ENCODE results near the gene SPAG6. TPM values are rescaled to one million over a fixed set of nuclear protein-coding genes. Genes with fewer than 3 reads are reported as not detected.

SPAG6 gene
- total RNA-seq, 2 experiments from 2014 or later: 3.7 to 6.0 TPM

DNA sequence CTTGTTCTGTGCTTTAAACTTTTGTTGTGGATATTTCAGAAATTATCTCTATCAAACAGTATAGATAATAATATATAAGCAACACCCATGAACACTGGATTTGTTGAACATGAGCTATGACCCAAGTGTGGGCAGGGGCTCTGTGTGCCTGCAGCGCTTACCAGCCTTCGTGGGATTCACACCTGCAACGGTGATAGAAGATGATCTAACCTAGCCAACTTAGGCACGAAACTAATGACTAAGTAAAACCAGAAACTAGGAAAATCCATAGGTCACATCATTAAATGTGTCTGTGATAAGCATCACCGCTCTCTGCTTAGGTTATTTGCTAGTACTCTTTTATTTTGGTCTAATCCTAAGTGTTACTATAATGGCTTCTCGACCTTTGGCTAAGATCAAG, 18.0 kb downstream of the SPAG6 start:
- CTCF ChIA-PET: no interaction called here
- ATAC-seq (no peak), DNase-seq (no peak)

DNA sequence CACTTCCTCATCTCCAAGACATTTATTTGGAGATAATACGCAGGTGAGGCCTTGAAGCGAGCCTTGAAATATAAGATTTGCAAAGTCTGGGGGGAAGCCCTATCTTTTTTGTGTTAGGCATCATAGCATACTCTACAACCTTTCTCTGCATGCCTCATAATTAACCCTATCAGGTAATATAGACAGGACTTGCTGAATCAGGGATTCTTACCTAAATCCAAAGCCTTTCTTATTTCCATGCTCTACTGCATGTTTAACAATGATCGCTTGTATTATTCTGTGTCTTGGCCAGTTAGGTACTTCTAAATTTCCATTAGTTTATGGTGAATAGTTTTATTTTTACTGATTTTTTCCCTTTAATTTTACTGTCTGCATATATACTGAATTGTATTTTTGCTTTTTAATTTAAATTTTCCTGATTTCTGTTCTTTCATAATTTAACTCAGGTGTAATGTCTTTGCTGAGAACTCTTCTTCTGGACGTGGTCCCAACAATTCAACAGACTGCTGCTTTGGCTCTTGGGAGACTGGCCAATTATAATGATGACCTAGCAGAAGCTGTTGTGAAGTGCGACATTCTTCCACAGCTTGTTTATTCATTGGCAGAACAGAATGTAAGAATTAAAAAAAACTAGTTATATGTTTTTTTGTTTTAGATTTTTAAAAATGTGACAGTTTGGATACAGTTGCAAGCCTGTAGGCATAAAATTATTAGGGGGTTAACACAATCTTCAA, 19.3 kb downstream of the SPAG6 start:
- Mint-ChIP-seq H3K36me3 (peaks cover 11% of the 10 kb centered on the region), H3K9me3 (ENCODE audit: low read depth) (no peaks in the 10 kb centered on the region), H3K27ac (no peak overlapping the region), H3K27me3 (no peaks in the 10 kb centered on the region), H3K4me3 (no peak overlapping the region), H3K4me1 (peaks cover 33% of the 10 kb centered on the region)
- CTCF ChIA-PET: interaction anchor here (0.6 to 1.0 kb wide), 3 partner anchors 11 to 119 kb away, joined by 3 to 4 read pairs (median 4); no protein-coding TSS in a partner anchor
- ATAC-seq: no peak
- DNase-seq: no peak

More for the DNA sequence above, 18.0 kb downstream of the SPAG6 start:
- Mint-ChIP-seq H3K4me1 (peaks cover 20% of the 10 kb centered on the region), H3K27ac (no peak overlapping the region), H3K27me3 (no peaks in the 10 kb centered on the region), H3K9me3 (ENCODE audit: low read depth) (no peaks in the 10 kb centered on the region), H3K36me3 (peaks cover 2% of the 10 kb centered on the region), H3K4me3 (no peak overlapping the region)

DNA sequence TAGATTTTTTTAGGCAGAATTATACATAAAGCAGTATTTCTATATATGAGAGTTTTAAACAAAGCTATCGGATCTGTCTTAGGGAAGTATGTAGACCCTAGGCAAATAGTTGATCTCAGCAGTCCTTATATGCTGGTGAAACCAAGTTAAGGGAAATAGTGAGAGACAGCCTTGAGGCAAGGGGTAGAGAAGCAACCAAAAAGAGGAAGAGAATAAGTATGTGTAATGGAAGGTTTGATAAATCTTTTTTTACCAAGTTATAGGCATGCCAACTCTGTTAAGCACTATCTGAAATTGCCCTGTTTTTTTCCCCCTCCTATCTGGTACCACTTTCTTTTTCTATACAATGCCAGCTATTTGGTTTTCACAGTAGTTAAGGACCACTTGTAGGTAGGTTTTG, 19.9 kb downstream of the SPAG6 start:
- Mint-ChIP-seq H3K4me3 (no peak overlapping the region), H3K27me3 (no peaks in the 10 kb centered on the region), H3K27ac (no peak overlapping the region), H3K4me1 (peaks cover 38% of the 10 kb centered on the region), H3K36me3 (peaks cover 11% of the 10 kb centered on the region), H3K9me3 (ENCODE audit: low read depth) (no peaks in the 10 kb centered on the region)
- no peak for DNase-seq
- CTCF ChIA-PET: interaction anchor here (0.7 to 1.0 kb wide), 2 partner anchors 10 to 25 kb away, joined by 3 to 4 read pairs; no protein-coding TSS in a partner anchor
- ATAC-seq: no peak

DNA sequence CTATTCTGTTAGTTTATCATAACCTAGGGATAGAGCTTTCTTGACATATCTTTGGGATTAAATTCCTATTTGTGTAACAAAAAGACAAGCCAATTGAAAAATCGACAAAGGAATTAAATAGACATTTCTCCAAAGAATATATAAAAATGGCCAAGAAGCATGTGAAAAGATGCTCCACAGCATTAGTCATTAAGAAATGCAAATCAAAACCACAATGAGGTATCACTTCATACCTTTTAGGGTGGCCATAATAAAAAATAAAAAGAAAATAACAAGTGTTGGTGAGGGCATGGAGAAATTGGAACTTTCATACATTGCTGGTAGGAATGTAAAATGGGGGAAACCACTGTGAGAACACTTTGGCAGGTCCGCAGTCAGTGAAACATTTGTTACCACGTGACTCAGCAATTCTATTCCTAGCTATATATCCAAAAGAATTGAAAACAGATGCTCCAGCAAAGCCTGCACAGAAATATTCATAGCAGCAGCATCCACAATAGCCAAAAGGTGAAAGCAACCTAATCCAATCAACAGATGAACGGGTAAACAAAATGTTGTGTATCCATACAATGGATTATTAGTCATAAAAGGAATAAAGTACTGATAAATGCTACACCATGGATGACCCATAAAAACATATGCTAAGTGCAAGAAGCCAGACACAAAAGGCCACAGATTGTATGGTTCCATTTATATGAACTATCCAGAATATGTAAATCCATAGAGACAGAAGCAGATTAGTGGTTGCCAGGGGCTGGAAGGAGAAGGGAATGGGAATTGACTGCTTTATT, 20.5 kb downstream of the SPAG6 start:
- Mint-ChIP-seq H3K27me3 (no peaks in the 10 kb centered on the region), H3K4me1 (peaks cover 41% of the 10 kb centered on the region)
- CTCF ChIA-PET: interaction anchor here (1.0 kb wide), 1 partner anchor 9 kb away, joined by 3 read pairs; no protein-coding TSS in a partner anchor

DNA sequence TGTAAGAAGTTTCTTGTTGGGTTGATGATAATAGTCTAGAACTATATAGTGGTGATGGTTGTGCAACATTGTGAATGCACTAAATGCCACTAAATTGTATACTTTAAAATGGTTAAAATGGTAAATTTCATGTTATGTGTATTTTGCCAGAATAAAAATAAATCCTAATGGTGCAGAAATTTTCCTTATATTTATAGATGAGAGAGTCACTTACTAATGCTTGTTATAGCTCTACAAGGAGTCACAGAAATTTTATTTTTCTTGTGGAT, 21.1 kb downstream of the SPAG6 start:
- Mint-ChIP-seq H3K4me1 (peaks cover 42% of the 10 kb centered on the region), H3K36me3 (peaks cover 11% of the 10 kb centered on the region), H3K27me3 (no peaks in the 10 kb centered on the region), H3K4me3 (no peak overlapping the region), H3K9me3 (ENCODE audit: low read depth) (no peaks in the 10 kb centered on the region), H3K27ac (no peak overlapping the region)
- CTCF ChIA-PET: no interaction called here
- ATAC-seq: no peak
- DNase-seq: no peak

More for the DNA sequence above, 20.5 kb downstream of the SPAG6 start:
- H3K36me3 Mint-ChIP-seq: peaks cover 11% of the 10 kb centered on the region
- ATAC-seq (no peak), DNase-seq (no peak)
- no peak overlapping the region for H3K27ac Mint-ChIP-seq
- H3K9me3 Mint-ChIP-seq (ENCODE audit: low read depth): no peaks in the 10 kb centered on the region
- no peak overlapping the region for H3K4me3 Mint-ChIP-seq

DNA sequence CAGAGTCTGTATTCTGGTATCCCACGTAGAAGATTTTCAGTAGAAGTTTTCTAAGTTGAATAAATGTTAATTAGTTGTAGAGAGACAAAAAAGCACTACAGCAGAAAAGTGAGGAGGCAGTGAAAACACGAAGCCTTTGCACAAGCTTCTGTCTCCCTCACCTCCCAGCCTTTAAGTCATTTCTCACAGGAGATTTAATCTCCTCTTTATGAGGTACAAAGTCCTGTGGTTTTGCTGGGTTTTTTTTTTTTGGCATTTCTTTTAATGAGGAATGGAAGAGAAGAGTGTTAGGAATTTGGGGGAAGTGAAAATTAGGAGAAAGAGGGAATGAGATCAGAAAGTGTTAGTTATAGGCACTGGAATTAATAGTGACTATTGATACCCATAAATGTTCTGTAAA, 21.5 kb downstream of the SPAG6 start:
- Mint-ChIP-seq H3K27ac (peak overlapping the region; percentile 70), H3K36me3 (peaks cover 11% of the 10 kb centered on the region), H3K4me1 (peaks cover 42% of the 10 kb centered on the region), H3K9me3 (ENCODE audit: low read depth) (no peaks in the 10 kb centered on the region), H3K27me3 (no peaks in the 10 kb centered on the region), H3K4me3 (peak overlapping the region; percentile 38)
- DNase-seq (no peak), ATAC-seq (no peak)
- CTCF ChIA-PET: no interaction called here

DNA sequence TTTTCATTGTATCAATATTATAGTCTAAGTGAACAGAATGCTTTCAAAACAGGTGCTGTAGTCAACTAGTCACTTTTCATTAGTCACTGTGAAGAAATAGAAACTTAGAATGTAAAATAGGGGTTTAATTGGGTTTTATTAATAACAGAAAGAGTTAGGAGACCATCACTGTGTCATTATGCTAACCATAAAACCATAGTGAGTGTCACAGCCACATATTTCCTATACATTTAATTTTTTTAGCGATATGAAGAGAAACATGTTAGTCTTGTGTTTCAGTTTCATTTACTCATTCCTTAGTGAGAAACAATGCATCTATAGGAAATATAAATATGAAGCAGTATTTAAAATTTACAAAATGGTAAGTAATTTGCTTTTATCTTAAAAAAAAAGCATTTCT, 22.2 kb downstream of the SPAG6 start:
- no peaks in the 10 kb centered on the region for H3K27me3 Mint-ChIP-seq
- H3K9me3 Mint-ChIP-seq (ENCODE audit: low read depth): no peaks in the 10 kb centered on the region
- DNase-seq (no peak), ATAC-seq (peak; percentile 70)
- peak overlapping the region; percentile 82 for H3K27ac Mint-ChIP-seq
- CTCF ChIA-PET: interaction anchor here (1.0 kb wide), 1 partner anchor 374 kb away, joined by 3 read pairs; no protein-coding TSS in a partner anchor
- peaks cover 42% of the 10 kb centered on the region for H3K4me1 Mint-ChIP-seq
- peak overlapping the region; percentile 43 for H3K4me3 Mint-ChIP-seq
- H3K36me3 Mint-ChIP-seq: peaks cover 11% of the 10 kb centered on the region

DNA sequence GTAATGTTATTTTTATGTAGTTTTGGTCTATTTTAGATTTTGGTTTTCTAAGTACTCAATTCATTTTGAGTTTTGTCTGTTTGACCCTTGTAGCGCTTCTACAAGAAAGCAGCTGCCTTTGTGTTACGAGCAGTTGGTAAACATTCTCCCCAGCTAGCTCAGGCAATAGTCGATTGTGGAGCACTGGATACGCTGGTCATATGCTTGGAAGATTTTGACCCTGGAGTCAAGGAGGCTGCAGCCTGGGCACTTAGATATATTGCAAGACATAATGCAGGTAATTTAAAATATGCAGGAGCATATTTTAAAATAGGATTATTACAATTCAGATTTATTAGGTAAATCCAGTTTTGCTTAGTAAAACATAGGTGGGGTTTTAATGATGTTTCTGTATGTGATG, 23.1 kb downstream of the SPAG6 start:
- DNase-seq (no peak), ATAC-seq (no peak)
- Mint-ChIP-seq H3K4me1 (peaks cover 41% of the 10 kb centered on the region), H3K36me3 (peaks cover 11% of the 10 kb centered on the region), H3K27me3 (peaks cover 2% of the 10 kb centered on the region), H3K4me3 (no peak overlapping the region), H3K27ac (peak overlapping the region; percentile 52), H3K9me3 (ENCODE audit: low read depth) (no peaks in the 10 kb centered on the region)
- CTCF ChIA-PET: interaction anchor here (1.0 kb wide), 1 partner anchor 375 kb away, joined by 3 read pairs; no protein-coding TSS in a partner anchor

DNA sequence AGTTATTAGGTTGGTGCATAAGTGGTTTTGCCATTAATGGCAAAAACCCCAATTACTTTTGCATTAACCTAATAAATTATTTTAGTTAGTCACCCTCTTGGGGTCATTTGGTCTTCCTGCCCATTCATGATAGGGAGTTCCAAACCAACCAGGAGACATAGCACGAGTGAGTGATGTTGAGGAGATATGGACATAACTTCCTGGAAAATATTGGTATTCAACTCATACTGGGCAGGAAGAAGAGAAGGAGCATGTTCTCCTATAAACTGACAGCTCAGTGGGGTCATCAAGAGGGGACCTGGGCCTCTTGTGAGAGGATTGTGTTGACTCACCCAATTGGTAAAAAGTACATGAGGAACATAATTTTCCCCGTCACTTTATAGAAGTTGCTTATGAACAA, 23.7 kb downstream of the SPAG6 start:
- no peak overlapping the region for H3K4me3 Mint-ChIP-seq
- CTCF ChIA-PET: interaction anchor here (0.7 kb wide), 1 partner anchor 29 kb away, joined by 3 read pairs; no protein-coding TSS in a partner anchor

DNA sequence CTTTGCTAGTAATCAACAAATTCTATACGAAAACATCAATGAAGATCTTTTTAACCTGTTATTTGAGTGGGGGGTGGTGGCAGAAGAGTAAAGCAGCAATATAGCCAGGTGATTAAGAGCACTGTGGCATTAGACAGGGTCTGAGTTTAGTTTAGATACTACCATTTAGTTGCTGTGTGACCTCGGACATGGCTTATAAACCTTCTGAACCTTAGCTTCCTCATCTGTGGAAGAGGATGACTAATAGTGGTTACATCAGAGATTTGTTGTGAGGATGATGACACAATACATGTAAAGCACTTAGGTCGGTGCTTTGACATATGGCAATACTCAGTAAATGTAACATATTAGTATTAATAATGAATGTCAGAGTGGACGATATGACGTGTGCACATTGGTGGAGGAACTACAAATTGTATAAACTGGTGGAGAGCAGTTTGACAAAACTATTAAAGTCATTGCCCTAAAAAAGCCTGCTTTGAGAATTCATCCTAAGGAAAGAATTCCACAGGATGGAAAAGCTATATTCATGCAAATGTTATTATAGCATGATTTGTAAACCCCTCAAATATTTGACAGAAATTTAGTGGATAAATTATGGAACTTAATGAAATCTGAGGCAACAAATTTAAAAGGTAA, 24.3 kb downstream of the SPAG6 start:
- Mint-ChIP-seq H3K4me3 (peak overlapping the region; percentile 13), H3K27me3 (peaks cover 2% of the 10 kb centered on the region), H3K36me3 (peaks cover 11% of the 10 kb centered on the region), H3K4me1 (peaks cover 39% of the 10 kb centered on the region), H3K27ac (peak overlapping the region; percentile 65), H3K9me3 (ENCODE audit: low read depth) (no peaks in the 10 kb centered on the region)
- ATAC-seq (peak; percentile 77), DNase-seq (no peak)
- CTCF ChIA-PET: interaction anchor here (0.7 to 1.3 kb wide), 5 partner anchors 10 to 52 kb away, joined by 3 read pairs; partner anchors contain the start of gene SPAG6

More for the DNA sequence above, 23.7 kb downstream of the SPAG6 start:
- H3K27me3 Mint-ChIP-seq: peaks cover 2% of the 10 kb centered on the region
- no peak for ATAC-seq
- peak overlapping the region; percentile 65 for H3K27ac Mint-ChIP-seq
- peaks cover 39% of the 10 kb centered on the region for H3K4me1 Mint-ChIP-seq
- no peak for DNase-seq
- no peaks in the 10 kb centered on the region for H3K9me3 Mint-ChIP-seq (ENCODE audit: low read depth)
- peaks cover 11% of the 10 kb centered on the region for H3K36me3 Mint-ChIP-seq

DNA sequence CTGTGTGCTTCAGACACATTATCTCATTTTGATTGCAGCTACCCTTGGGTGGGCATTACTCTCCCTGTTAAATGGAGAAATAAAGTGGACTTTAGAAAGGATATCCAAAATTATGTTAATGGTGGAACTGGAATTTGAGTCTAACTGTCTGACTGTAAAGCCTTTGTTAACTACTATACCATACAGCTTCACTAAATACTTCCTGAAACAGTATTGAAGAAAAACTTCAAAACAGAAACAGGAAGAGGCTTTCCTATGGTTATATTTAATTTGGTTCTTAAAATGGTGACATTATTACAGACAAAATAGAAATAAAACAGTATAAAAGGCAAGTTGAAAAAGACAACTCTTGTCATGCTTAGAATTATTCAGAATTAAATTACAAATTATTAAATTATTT, 25.0 kb downstream of the SPAG6 start:
- Mint-ChIP-seq H3K4me1 (peaks cover 38% of the 10 kb centered on the region), H3K27ac (peak overlapping the region; percentile 61), H3K4me3 (no peak overlapping the region), H3K9me3 (ENCODE audit: low read depth) (no peaks in the 10 kb centered on the region), H3K36me3 (peaks cover 11% of the 10 kb centered on the region), H3K27me3 (peaks cover 5% of the 10 kb centered on the region)
- ATAC-seq: no peak
- CTCF ChIA-PET: interaction anchor here (1.1 to 1.3 kb wide), 4 partner anchors 9 to 53 kb away, joined by 3 read pairs; partner anchors contain the start of gene SPAG6
- no peak for DNase-seq

DNA sequence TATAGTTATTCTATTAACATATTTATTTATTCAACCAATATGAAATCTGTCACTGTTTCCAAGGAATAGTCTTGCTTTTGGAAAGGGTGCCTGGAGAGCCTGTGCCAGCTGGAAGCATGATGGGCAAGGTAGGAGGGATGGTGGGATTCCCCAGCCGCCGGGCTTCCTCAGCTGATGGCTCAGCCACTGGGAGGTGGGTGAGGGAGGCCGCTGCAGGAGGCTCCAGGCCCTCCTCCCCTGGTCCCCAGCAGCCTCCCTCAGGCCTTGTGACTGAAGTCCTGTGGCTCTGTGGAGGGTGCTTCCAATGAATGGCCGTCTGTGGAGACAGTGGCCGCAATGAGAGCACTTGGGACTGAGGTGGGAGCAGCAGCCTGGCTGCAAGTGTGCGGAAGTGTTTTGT, 27.0 kb downstream of the SPAG6 start:
- Mint-ChIP-seq H3K36me3 (peaks cover 9% of the 10 kb centered on the region), H3K4me1 (peaks cover 29% of the 10 kb centered on the region), H3K4me3 (no peak overlapping the region), H3K27me3 (peaks cover 5% of the 10 kb centered on the region), H3K27ac (no peak overlapping the region), H3K9me3 (ENCODE audit: low read depth) (no peaks in the 10 kb centered on the region)
- DNase-seq (no peak), ATAC-seq (no peak)
- CTCF ChIA-PET: no interaction called here

DNA sequence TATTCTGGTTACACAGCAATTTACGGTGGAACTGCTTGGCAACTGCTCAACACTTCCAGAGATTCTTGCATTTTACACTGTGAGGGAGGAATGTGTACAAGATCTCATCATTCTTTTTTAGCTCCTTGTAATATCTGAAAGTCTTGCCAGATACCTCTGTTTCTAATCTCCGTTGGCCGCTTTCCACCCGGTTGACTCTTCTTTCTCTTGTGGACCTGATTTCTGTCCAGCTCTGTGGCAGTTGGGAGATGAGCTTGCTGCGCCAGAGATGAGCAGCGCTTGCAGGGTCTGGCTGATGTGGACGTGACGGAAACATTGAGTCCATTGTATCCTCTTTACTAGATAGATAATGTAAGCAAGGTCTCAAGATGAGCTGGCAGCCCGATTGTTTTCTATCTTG, 27.6 kb downstream of the SPAG6 start:
- H3K27me3 Mint-ChIP-seq: peaks cover 5% of the 10 kb centered on the region

More for the DNA sequence above, 27.6 kb downstream of the SPAG6 start:
- H3K27ac Mint-ChIP-seq: no peak overlapping the region
- CTCF ChIA-PET: interaction anchor here (1.3 kb wide), 1 partner anchor 16 kb away, joined by 4 read pairs; no protein-coding TSS in a partner anchor
- ATAC-seq (no peak), DNase-seq (no peak)
- no peak overlapping the region for H3K4me3 Mint-ChIP-seq
- H3K36me3 Mint-ChIP-seq: peaks cover 9% of the 10 kb centered on the region
- H3K9me3 Mint-ChIP-seq (ENCODE audit: low read depth): no peaks in the 10 kb centered on the region
- H3K4me1 Mint-ChIP-seq: peaks cover 25% of the 10 kb centered on the region
